ENCODE results near the gene CDKN2B-AS1.

Gene CDKN2B-AS1

GRCh38 chr9:22088053-22088716 lies 93.6 kb downstream of the CDKN2B-AS1 start:
- no peak for DNase-seq (ENCODE audit: low spot score)

- no peak for DNase-seq (ENCODE audit: low spot score)
These were observed 94.1 kb downstream of the CDKN2B-AS1 start for GRCh38 chr9:22088717-22089061.

GRCh38 chr9:22097707-22098106 lies 103.1 kb downstream of the CDKN2B-AS1 start:
- DNase-seq (ENCODE audit: low spot score), result no peak

- no peak for DNase-seq (ENCODE audit: low spot score)
These were observed 104.2 kb downstream of the CDKN2B-AS1 start for GRCh38 chr9:22098643-22099332.

GRCh38 chr9:22100626-22101025 lies 106.0 kb downstream of the CDKN2B-AS1 start:
- no peak for DNase-seq (ENCODE audit: low spot score)

GRCh38 chr9:22102146-22103053 lies 107.8 kb downstream of the CDKN2B-AS1 start:
- no peak for DNase-seq (ENCODE audit: low spot score)

- no peak for DNase-seq (ENCODE audit: low spot score)
These were observed 109.3 kb downstream of the CDKN2B-AS1 start for GRCh38 chr9:22103685-22104575.

- DNase-seq (ENCODE audit: low spot score), result no peak
These were observed 110.6 kb downstream of the CDKN2B-AS1 start for GRCh38 chr9:22105005-22105722.

GRCh38 chr9:22107202-22108045 lies 112.8 kb downstream of the CDKN2B-AS1 start:
- no peak for DNase-seq (ENCODE audit: low spot score)

- no peak for DNase-seq (ENCODE audit: low spot score)
These were observed 114.2 kb downstream of the CDKN2B-AS1 start for GRCh38 chr9:22108581-22109370.

GRCh38 chr9:22111176-22111953 lies 116.8 kb downstream of the CDKN2B-AS1 start:
- DNase-seq (ENCODE audit: low spot score), result no peak

- DNase-seq (ENCODE audit: low spot score), result no peak
These were observed 117.3 kb downstream of the CDKN2B-AS1 start for GRCh38 chr9:22111954-22112247.

- no peak for DNase-seq (ENCODE audit: low spot score)
These were observed 118.6 kb downstream of the CDKN2B-AS1 start for GRCh38 chr9:22112870-22113821.

- DNase-seq (ENCODE audit: low spot score), result no peak
These were observed 120.4 kb downstream of the CDKN2B-AS1 start for GRCh38 chr9:22114956-22115355.

- DNase-seq (ENCODE audit: low spot score), result no peak
These were observed 122.2 kb downstream of the CDKN2B-AS1 start for GRCh38 chr9:22116758-22117157.

GRCh38 chr9:22117511-22118384 lies 123.2 kb downstream of the CDKN2B-AS1 start:
- DNase-seq (ENCODE audit: low spot score), result peak; percentile 60

All from kidney capillary endothelial cell (primary cell).